ENCODE results near the gene BGN. TPM values are rescaled to one million over a fixed set of nuclear protein-coding genes. Genes with fewer than 3 reads are reported as not detected.

The BGN gene
- total RNA-seq, 2 donors from 2014 or later: 1,777 to 1,907 TPM

DNA sequence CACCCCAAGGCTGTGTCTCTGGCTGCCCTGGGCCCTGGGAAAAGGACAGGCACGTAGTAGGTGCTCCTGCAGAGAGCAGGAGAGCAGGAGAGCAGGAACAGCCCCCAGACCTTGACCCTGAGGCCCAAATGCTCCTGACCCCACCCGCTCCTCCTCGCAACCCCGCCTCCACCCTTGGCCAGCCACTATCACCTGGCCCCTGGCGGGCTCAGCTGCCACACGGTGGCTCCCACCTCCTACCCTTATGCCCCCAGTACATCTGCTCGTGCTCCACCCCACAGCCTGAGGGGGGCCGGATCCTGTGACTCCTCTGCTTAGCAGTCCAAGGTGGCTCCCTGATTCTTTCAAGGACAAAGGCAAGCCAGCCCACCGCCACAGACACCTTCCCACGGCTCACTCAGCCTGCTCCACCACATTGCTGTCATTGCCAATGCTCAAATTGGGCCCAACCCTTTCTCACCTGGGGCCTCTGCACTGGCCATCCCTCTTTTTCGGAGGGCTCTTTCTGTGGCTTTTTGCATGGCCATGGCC lies 19.0 kb upstream of the BGN start:
- peak overlapping the region; percentile 87 to 92 for H3K27ac ChIP-seq
- H3K4me1 ChIP-seq (ENCODE audit: control insufficient read depth in 1 of 2, low read depth in 2 of 2): peaks cover 15 to 68% of the 10 kb centered on the region in 2 donors
- DNase-seq (ENCODE audit: low spot score): no peak
- TF ChIP-seq, protein P1, sequence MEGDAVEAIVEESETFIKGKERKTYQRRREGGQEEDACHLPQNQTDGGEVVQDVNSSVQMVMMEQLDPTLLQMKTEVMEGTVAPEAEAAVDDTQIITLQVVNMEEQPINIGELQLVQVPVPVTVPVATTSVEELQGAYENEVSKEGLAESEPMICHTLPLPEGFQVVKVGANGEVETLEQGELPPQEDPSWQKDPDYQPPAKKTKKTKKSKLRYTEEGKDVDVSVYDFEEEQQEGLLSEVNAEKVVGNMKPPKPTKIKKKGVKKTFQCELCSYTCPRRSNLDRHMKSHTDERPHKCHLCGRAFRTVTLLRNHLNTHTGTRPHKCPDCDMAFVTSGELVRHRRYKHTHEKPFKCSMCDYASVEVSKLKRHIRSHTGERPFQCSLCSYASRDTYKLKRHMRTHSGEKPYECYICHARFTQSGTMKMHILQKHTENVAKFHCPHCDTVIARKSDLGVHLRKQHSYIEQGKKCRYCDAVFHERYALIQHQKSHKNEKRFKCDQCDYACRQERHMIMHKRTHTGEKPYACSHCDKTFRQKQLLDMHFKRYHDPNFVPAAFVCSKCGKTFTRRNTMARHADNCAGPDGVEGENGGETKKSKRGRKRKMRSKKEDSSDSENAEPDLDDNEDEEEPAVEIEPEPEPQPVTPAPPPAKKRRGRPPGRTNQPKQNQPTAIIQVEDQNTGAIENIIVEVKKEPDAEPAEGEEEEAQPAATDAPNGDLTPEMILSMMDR (IDR thresholded peaks at IDR 0.05): no peak
- no peaks in the 10 kb centered on the region for H3K9me3 ChIP-seq
- no peak for ATAC-seq (ENCODE audit: insufficient number of reproducible peaks, low FRiP score, low read depth)
- H3K27me3 ChIP-seq (replicated peaks; ENCODE audit: insufficient read depth): no peaks in the 10 kb centered on the region
- no peaks in the 10 kb centered on the region for H3K36me3 ChIP-seq
- no peak overlapping the region for H3K4me3 ChIP-seq

DNA sequence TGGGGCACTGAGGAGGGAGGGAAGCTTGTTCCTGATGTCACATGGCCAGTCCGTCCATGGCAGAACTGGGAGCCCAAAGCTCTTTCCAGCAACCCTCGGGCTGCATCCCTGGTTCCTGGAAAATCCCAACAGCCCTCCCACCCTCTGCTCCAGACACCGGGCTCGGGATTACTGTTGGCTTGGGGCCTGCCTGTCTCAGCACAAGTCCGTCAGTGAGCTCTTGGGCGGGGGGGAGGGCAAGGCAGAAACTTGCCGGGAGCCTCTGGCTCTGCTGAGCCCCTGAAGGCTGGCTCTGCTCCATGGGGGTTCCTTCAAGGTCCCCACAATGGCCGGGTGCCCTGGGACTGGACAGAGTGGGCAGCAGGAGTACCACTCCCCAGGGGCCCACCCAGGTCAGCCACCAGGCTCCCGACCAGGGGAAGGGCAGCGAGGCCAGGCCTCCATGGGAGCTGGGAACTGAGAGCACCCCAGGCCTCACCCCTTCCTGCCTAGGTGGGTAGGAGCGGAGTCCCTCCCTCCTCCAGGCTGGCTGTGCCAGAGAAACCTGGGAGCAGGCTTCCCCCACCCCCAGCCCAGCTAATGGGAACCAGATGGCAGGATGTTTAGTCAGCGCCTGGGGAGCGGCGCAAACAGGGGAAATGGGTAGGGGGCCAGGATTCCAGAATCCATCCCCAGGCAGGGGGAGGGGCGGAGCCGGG lies 18.0 kb upstream of the BGN start:
- H3K27me3 ChIP-seq (replicated peaks; ENCODE audit: insufficient read depth): no peaks in the 10 kb centered on the region
- H3K27ac ChIP-seq: peak overlapping the region; percentile 87 to 92
- peak; percentile 49 for DNase-seq (ENCODE audit: low spot score)
- peaks cover 15 to 59% of the 10 kb centered on the region in 2 donors for H3K4me1 ChIP-seq (ENCODE audit: control insufficient read depth in 1 of 2, low read depth in 2 of 2)
- no peaks in the 10 kb centered on the region for H3K36me3 ChIP-seq
- H3K9me3 ChIP-seq: no peaks in the 10 kb centered on the region
- peak overlapping the region; percentile 36 for H3K4me3 ChIP-seq
- TF ChIP-seq, protein P1 (IDR thresholded peaks at IDR 0.05): no peak
- ATAC-seq (ENCODE audit: insufficient number of reproducible peaks, low FRiP score, low read depth): no peak

DNA sequence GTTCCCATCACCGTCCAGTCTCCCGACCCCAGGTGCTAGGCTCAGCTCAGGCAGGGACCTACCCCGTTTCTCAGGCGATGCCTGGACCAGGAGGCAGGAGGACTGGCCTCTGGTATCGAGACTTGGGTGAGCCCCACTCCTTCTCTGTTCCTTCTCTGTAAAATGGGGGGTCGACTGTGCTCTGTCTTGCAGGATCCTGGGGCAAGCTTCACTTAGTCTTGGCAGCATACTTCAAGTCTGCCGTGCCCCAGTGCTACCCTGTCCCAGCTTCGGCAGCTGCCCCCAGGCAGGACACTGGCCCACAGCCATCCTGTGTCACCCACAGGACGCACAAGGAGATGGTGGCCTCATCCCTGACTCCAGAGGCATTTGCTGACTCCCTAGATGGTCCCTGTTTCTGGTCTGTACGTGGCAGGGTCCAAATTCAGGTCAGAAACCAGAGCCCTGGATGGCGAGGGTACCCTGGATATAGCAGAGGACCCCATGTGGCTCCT lies 17.4 kb upstream of the BGN start:
- no peak for ATAC-seq (ENCODE audit: insufficient number of reproducible peaks, low FRiP score, low read depth)
- Histone ChIP-seq H3K9me3 (no peaks in the 10 kb centered on the region), H3K4me3 (peak overlapping the region; percentile 36), H3K4me1 (ENCODE audit: control insufficient read depth in 1 of 2, low read depth in 2 of 2) (peaks cover 15 to 61% of the 10 kb centered on the region in 2 donors), H3K36me3 (no peaks in the 10 kb centered on the region), H3K27ac (peak overlapping the region; percentile 87 to 92), H3K27me3 (replicated peaks; ENCODE audit: insufficient read depth) (no peaks in the 10 kb centered on the region)
- DNase-seq (ENCODE audit: low spot score): no peak
- TF ChIP-seq, protein P1 (IDR thresholded peaks at IDR 0.05): no peak

DNA sequence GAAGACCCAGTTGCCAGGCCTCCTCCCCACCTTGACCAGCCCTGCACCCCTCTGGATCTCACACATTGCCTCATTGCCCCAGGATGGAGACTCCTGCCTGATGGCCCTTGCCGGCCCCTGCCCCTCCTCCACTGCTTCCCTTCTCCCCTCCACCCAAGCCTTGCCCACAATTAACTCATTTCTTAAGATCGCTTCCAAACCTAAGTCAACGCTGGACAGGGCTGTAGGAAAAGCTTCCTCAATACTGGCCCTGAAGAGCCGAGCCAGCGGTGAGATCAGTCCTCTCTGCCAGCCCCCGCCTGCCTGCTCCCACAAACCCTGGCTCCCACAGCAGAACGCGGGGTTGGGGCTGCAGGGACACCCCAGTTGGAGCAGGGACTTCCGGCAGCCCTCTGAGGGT lies 16.9 kb upstream of the BGN start:
- Histone ChIP-seq H3K4me1 (ENCODE audit: control insufficient read depth in 1 of 2, low read depth in 2 of 2) (peaks cover 15 to 59% of the 10 kb centered on the region in 2 donors), H3K27ac (peak overlapping the region; percentile 87 to 92), H3K9me3 (no peaks in the 10 kb centered on the region), H3K36me3 (no peaks in the 10 kb centered on the region), H3K27me3 (replicated peaks; ENCODE audit: insufficient read depth) (no peaks in the 10 kb centered on the region), H3K4me3 (peak overlapping the region; percentile 36)
- DNase-seq (ENCODE audit: low spot score) (no peak), ATAC-seq (ENCODE audit: insufficient number of reproducible peaks, low FRiP score, low read depth) (no peak)
- TF ChIP-seq, protein P1 (IDR thresholded peaks at IDR 0.05): no peak

DNA sequence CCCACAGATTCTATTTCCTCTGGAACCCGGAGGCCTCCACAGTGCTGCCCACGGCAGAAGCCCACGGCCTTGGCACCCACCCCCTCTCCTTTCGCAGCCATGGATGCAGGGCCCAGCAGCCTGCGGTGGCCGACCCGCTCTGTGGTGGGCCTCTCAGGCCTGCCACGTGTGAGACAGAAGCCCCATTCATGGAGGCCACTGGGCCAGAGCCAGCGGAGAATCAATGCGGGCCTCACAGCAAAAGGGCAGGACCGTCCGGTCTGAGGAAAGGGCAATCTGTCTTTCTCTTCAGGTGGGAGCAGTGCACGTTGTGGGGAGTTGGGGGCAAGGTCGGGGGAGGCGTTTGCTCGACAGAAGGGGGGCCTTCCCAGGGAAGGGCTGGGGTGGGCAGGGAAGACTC lies 16.0 kb upstream of the BGN start:
- ATAC-seq (ENCODE audit: insufficient number of reproducible peaks, low FRiP score, low read depth): no peak
- Histone ChIP-seq H3K27ac (peak overlapping the region; percentile 87 to 92), H3K36me3 (no peaks in the 10 kb centered on the region), H3K4me3 (no peak overlapping the region), H3K4me1 (ENCODE audit: control insufficient read depth in 1 of 2, low read depth in 2 of 2) (peaks cover 15 to 57% of the 10 kb centered on the region in 2 donors), H3K27me3 (replicated peaks; ENCODE audit: insufficient read depth) (no peaks in the 10 kb centered on the region), H3K9me3 (no peaks in the 10 kb centered on the region)
- no peak for DNase-seq (ENCODE audit: low spot score)
- TF ChIP-seq, protein P1 (IDR thresholded peaks at IDR 0.05): no peak

Measured in thoracic aorta (tissue), 2 donors.